Sciatic nerve (tissue), 2 donors: ENCODE results near the gene DUS4L. TPM values are rescaled to one million over a fixed set of nuclear protein-coding genes. Genes with fewer than 3 reads are reported as not detected.
A peak's percentile ranks its signal among the peaks of the same experiment; 100 is the strongest.
"Not testable (repeated sequence)": the region's sequence is repeated elsewhere in the genome, so short reads cannot be mapped to it uniquely, and the experiment has no call there.

Source experiments
- ATAC-seq: fragments of 200-7000 bp; cut with Tn5 transposase; one replicate; pipeline ENCODE4 v1.9.1; 2020; ENCODE audit warnings: mild to moderate bottlenecking, moderate library complexity
- DNase-seq: peaks from one replicate; pipeline ENCODE4 v3.0.0-alpha.2; 2020; ENCODE audit warnings: low spot score
- intact Hi-C: fragments of 100-400 bp; cut with DNase I; formaldehyde crosslinking; loops from one replicate; pipeline ENCODE4 v1.14.2; 2022
- total RNA-seq: library from RNA; stranded (reverse); fragmentation: NEBNext Ultra II Directional; extraction: Animal tissue kit (Norgen Biotek cat#: 25700); gene quantifications from one replicate; pipeline ENCODE4 v1.2.1, GENCODE V29; 2021
- donor health status: DM: no; HTN: no; CAD: no.
- donor health status: DM: no; HTN: no; CAD: no.

The DUS4L gene
- total RNA-seq, result 6.6 TPM

- peak; percentile 97 for ATAC-seq
- intact Hi-C loops, result no loop called here
- DNase-seq, result peak; percentile 91
Measured at GRCh38 chr7:107563775-107564552, at the start of gene DUS4L, which contains the start of gene COG5. DUS4L (plus strand) TSS chr7:107563971; CDS start chr7:107567071, 3,100 bp downstream. COG5 (minus strand) TSS chr7:107563920; CDS start chr7:107563896, 24 bp downstream.

- intact Hi-C loops, result no loop called here
- DNase-seq (no peak), ATAC-seq (no peak)
Measured at GRCh38 chr7:107526672-107527071, 37.1 kb upstream of the DUS4L start.

- DNase-seq (no peak), ATAC-seq (no peak)
- intact Hi-C loops, result no loop called here
Measured at GRCh38 chr7:107527196-107527595, 36.6 kb upstream of the DUS4L start.

- intact Hi-C loops, result no loop called here
- ATAC-seq, result no peak
- DNase-seq, result no peak
Measured at GRCh38 chr7:107528461-107528860, 35.3 kb upstream of the DUS4L start.

GRCh38 chr7:107530751-107531150, 33.0 kb upstream of the DUS4L start:
- intact Hi-C loops, result no loop called here
- ATAC-seq, result no peak
- no peak for DNase-seq

GRCh38 chr7:107534139-107534538, 29.6 kb upstream of the DUS4L start:
- intact Hi-C loops, result no loop called here
- no peak for ATAC-seq
- no peak for DNase-seq

GRCh38 chr7:107537228-107537627, 26.5 kb upstream of the DUS4L start:
- intact Hi-C loops, ATAC-seq, DNase-seq: not testable (repeated sequence)

- DNase-seq (no peak), ATAC-seq (no peak)
- intact Hi-C loops, result no loop called here
Measured at GRCh38 chr7:107538001-107538400, 25.8 kb upstream of the DUS4L start.

- no peak for ATAC-seq
- DNase-seq, result no peak
- intact Hi-C loops, result no loop called here
Measured at GRCh38 chr7:107543338-107543993, 20.3 kb upstream of the DUS4L start.

GRCh38 chr7:107544848-107545591, 18.8 kb upstream of the DUS4L start:
- intact Hi-C loops, result no loop called here
- DNase-seq (no peak), ATAC-seq (no peak)

- ATAC-seq (no peak), DNase-seq (no peak)
- intact Hi-C loops, result no loop called here
Measured at GRCh38 chr7:107551936-107552335, 11.8 kb upstream of the DUS4L start.

GRCh38 chr7:107555893-107556292, 7.9 kb upstream of the DUS4L start:
- DNase-seq (no peak), ATAC-seq (no peak)
- intact Hi-C loops, result no loop called here

GRCh38 chr7:107559864-107560263, 3.9 kb upstream of the DUS4L start:
- intact Hi-C loops, result no loop called here
- no peak for ATAC-seq

GRCh38 chr7:107560898-107561516, 2.8 kb upstream of the DUS4L start:
- ATAC-seq (no peak), DNase-seq (no peak)
- intact Hi-C loops, result no loop called here

More at GRCh38 chr7:107559864-107560263, 3.9 kb upstream of the DUS4L start:
- DNase-seq, result no peak

- intact Hi-C loops, result no loop called here
- ATAC-seq (peak; percentile 66), DNase-seq (no peak)
Measured at GRCh38 chr7:107563081-107563774, 543 bp upstream of the DUS4L start.

GRCh38 chr7:107564553-107565298, 955 bp downstream of the DUS4L start:
- no peak for DNase-seq
- no peak for ATAC-seq

GRCh38 chr7:107570298-107570697, 6.5 kb downstream of the DUS4L start:
- DNase-seq, result no peak
- intact Hi-C loops, result no loop called here
- ATAC-seq, result no peak

More at GRCh38 chr7:107564553-107565298, 955 bp downstream of the DUS4L start:
- intact Hi-C loops, result no loop called here

GRCh38 chr7:107573537-107573936, 9.8 kb downstream of the DUS4L start:
- ATAC-seq (no peak), DNase-seq (no peak)
- intact Hi-C loops, result no loop called here
